MG63 (cell line): ENCODE data around the gene FFAR1. TPM values are rescaled to one million over a fixed set of nuclear protein-coding genes. Genes with fewer than 3 reads are reported as not detected.
"Not testable (repeated sequence)": the region's sequence is repeated elsewhere in the genome, so short reads cannot be mapped to it uniquely, and the experiment has no call there.

Experiments
- DNase-seq: peaks from one replicate; pipeline ENCODE4 v3.0.0-alpha.2; 2020
- H3K27me3 ChIP-seq: fragments of 250-450 bp; sonication (Bioruptor Pico); 2 replicates; pipeline ENCODE4 v1.5.1; 2020; ENCODE audit warnings: mild to moderate bottlenecking, moderate library complexity
- H3K36me3 ChIP-seq: fragments of 250-450 bp; sonication (Bioruptor Pico); 2 replicates; pipeline ENCODE4 v1.5.1; 2020; ENCODE audit warnings: mild to moderate bottlenecking, moderate library complexity
- H3K4me3 ChIP-seq: fragments of 250-450 bp; sonication (Bioruptor Pico); 2 replicates; pipeline ENCODE4 v1.5.1; 2020; ENCODE audit warnings: mild to moderate bottlenecking, moderate library complexity
- H3K9me3 ChIP-seq: fragments of 250-450 bp; sonication (Bioruptor Pico); 2 replicates; pipeline ENCODE4 v1.5.1; 2020; ENCODE audit warnings: mild to moderate bottlenecking, moderate library complexity
- total RNA-seq: library from RNA; depleted of rRNA; stranded (reverse); fragments of >200 nt; shearing (Covaris generic); gene quantifications from 2 replicates; pipeline ENCODE4 v1.2.3, GENCODE V29; 2014; ENCODE audit warnings: low replicate concordance

The FFAR1 gene
- total RNA-seq, 1 experiment from 2014 or later, result not detected

DNA sequence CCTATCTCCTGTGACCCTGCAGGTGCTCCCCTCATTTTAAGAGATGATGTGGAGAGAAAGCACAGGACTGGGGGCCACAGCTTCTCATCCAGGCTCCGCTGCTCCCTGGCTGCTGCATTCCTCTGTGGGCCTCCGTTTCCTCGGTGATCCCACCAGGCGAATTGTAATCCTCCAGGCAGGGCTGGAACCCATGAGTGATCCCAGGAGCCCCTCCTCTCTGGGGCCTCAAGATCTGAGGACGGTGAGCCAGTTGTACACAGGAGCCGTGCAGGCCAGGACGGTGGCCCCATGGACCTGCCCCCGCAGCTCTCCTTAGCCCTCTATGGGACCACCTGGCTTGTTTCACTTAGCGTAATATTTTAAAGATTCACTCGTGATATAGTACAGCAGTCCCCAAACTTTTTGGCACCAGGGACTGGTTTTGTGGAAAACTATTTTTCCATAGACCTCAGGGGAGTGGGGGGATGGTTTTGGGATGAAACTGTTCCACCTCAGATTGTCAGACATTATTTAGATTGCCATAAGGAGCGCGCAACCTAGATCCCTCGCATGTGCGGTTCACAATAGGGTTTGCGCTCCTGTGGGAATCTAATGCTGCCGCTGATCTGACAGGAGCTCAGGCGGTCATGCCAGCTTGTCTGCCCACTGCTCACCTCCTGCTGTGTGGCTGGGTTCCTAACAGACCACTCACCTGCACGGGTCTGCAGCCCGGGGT, 16.2 kb downstream of the FFAR1 start:
- no peaks in the 10 kb centered on the region for H3K36me3 ChIP-seq
- H3K9me3 ChIP-seq, result no peaks in the 10 kb centered on the region
- peaks cover 44% of the 10 kb centered on the region for H3K27me3 ChIP-seq
- DNase-seq, result no peak
- no peak overlapping the region for H3K4me3 ChIP-seq

GRCh38 chr19:35365303-35365702, 17.6 kb downstream of the FFAR1 start:
- peaks cover 51% of the 10 kb centered on the region for H3K27me3 ChIP-seq

DNA sequence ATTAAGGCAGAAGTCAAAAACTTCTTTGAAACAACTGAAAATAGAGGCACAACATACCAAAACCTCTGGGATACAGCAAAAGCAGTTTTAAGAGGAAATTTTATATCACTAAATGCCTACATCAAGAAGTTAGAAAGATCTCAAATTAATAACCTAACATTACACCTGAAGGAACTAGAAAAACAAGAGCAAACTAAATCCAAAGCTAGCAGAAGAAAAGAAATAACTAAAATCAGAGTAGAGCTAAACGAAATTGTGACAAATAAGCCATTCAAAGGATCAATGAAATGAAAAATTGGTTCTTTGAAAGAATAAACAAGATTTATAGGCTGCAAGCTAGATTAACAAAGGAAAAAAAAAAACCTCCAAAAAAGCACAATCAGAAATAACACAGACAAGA, 20.7 kb downstream of the FFAR1 start:
- Histone ChIP-seq H3K36me3 (no peaks in the 10 kb centered on the region), H3K9me3 (no peaks in the 10 kb centered on the region), H3K27me3 (peaks cover 31% of the 10 kb centered on the region), H3K4me3 (no peak overlapping the region)
- DNase-seq, result no peak

More at GRCh38 chr19:35365303-35365702, 17.6 kb downstream of the FFAR1 start:
- DNase-seq, result no peak
- Histone ChIP-seq H3K36me3 (no peaks in the 10 kb centered on the region), H3K4me3 (no peak overlapping the region), H3K9me3 (no peaks in the 10 kb centered on the region)

- Histone ChIP-seq H3K27me3 (peaks cover 31% of the 10 kb centered on the region), H3K4me3 (no peak overlapping the region), H3K9me3 (no peaks in the 10 kb centered on the region), H3K36me3 (no peaks in the 10 kb centered on the region)
- DNase-seq, result no peak
Observed at GRCh38 chr19:35369522-35369921, 21.8 kb downstream of the FFAR1 start.

- no peak within 1 kb of the TSS for H3K4me3 ChIP-seq
- no peaks in the 10 kb centered on the region for H3K9me3 ChIP-seq
- DNase-seq, result no peak
- peaks cover 23% of the 10 kb centered on the region for H3K27me3 ChIP-seq
- H3K36me3 ChIP-seq, result no peaks in the 10 kb centered on the region
Observed at GRCh38 chr19:35370722-35371121, 23.0 kb downstream of the FFAR1 start, which contains the start of gene GPR42. Gene GPR42, plus strand, starts transcription at chr19:35371068. Its CDS starts 292 bp downstream, at chr19:35371360.

- Histone ChIP-seq H3K36me3 (no peaks in the 10 kb centered on the region), H3K4me3 (no peak overlapping the region), H3K27me3 (peaks cover 24% of the 10 kb centered on the region), H3K9me3 (no peaks in the 10 kb centered on the region)
- DNase-seq, result no peak
Observed at GRCh38 chr19:35373492-35373891, 25.8 kb downstream of the FFAR1 start.

DNA sequence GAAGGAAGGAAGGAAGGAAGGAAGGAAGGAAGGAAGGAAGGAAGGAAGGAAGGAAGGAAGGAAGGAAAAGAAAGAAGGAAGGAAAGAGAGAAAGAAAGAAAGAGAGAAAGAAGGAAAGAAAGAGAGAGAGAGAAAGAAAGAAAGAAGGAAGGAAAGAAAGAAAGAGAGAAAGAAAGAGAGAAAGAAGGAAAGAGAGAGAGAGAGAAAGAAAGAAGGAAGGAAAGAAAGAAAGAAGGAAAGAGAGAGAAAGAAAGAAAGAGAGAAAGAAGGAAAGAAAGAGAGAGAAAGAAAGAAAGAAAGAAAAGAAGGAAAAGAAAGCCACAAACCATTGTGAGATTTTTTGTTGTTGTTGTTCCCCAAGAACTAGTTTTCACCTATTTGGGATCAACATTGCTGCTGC, 26.3 kb downstream of the FFAR1 start:
- not testable (repeated sequence) for H3K36me3 ChIP-seq, DNase-seq, H3K9me3 ChIP-seq, H3K4me3 ChIP-seq
- peaks cover 24% of the 10 kb centered on the region for H3K27me3 ChIP-seq

DNA sequence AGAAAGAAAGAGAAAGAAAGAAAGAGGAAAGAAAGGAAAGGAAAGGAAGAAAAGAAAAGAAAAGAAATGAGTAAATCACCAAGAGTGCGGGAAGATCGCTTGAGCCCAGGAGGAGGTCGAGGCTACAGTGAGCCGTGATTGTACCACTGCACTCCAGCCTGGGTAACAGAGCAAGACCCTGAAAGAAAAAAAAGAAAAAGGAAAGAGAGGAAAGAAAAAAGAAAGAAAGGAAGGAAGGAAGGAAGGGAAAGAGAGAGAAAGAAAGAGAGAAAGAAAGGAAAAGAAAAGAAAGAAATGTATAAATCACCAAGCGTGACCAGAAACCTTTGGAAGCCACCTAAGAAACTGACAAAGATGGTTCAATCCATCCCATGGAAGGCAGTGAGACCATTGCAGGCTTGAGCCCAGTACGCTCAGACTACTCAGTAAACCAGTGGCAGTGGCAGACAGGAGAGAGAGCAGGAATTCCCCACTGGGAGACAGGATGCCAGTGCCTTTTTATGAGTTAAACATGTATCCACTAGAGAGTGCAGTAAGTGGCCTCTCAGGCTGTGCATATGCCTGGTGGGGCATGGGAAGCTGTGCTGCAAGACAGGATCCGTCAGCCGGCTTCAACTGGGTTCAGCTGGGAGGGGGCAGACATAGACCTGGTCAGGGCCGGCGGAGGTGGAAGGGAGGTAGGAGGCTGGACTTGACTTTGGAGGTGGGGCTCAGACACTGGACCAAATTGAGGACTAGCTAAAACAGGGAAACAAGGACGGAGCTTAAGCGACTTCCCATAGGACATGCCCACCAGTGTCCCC, 28.0 kb downstream of the FFAR1 start:
- H3K27me3 ChIP-seq, result peaks cover 18% of the 10 kb centered on the region
- H3K36me3 ChIP-seq, result no peaks in the 10 kb centered on the region
- DNase-seq, result no peak
- no peak overlapping the region for H3K4me3 ChIP-seq
- no peaks in the 10 kb centered on the region for H3K9me3 ChIP-seq

DNA sequence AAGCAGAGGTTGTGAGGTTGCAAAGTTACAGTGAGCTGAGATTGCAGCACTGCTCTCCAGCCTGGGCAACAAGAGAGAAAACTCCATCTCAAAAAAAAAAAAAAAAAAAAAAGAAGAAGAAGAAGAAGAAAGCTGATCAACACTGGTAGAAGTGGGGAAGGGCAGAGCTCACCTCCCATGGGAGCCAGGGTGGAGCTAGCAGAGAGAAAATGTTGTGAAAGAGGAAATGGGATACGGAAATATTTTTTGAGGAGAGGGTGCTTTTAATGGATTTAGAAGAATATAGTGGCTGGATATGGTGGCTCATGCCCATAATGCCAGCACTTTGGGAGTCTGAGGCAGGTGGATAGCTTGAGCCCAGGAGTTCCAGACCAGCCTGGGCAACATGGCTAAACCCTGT, 30.0 kb downstream of the FFAR1 start:
- Histone ChIP-seq H3K4me3 (no peak overlapping the region), H3K36me3 (no peaks in the 10 kb centered on the region), H3K9me3 (no peaks in the 10 kb centered on the region), H3K27me3 (peaks cover 23% of the 10 kb centered on the region)
- no peak for DNase-seq

- Histone ChIP-seq H3K27me3 (peaks cover 22% of the 10 kb centered on the region), H3K9me3 (0 out of 2 replicates have a peak, but pooled peaks cover 2% of the 10 kb centered on the region), H3K4me3 (no peak overlapping the region), H3K36me3 (no peaks in the 10 kb centered on the region)
- DNase-seq, result no peak
Observed at GRCh38 chr19:35378356-35378755, 30.7 kb downstream of the FFAR1 start.

DNA sequence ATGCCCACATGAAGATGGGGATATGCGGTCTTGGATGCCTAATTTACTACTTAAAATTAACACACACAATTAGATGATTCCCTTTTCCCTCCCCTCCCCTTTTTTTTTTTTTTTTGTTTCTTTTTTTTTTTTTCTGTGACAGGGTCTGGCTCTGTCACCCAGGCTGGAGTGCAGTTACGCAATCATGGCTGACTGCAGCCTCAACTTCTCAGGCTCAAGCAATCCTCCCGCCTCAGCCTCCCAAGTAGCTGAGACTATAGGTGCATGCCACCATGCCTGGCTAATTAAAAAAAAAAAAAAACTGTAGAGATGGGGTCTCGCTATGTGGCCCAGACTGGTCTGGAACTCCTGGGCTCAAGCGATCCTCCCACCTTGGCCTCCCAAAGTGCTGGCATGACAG, 31.8 kb downstream of the FFAR1 start:
- DNase-seq, H3K9me3 ChIP-seq, H3K36me3 ChIP-seq, H3K4me3 ChIP-seq: not testable (repeated sequence)
- H3K27me3 ChIP-seq, result peaks cover 17% of the 10 kb centered on the region

DNA sequence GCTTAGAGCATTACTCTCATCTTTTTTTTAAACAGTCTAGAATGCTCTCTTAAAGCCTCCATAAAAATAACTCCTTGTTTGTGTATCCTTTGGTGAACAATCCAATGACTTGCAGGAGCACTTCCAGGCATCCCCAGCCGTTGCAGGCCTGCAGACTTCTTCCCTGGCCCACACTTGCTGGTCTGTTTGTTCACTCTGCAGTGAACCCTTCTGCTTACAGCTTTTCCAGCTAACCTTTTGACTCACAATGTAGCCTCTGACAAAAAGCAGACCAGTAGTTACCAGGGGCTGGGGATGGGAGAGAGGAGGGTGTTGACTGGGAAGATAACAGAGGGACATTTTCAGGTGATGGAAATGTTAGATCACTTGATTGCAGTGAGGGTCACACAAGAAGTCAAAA, 32.3 kb downstream of the FFAR1 start:
- no peak for DNase-seq
- H3K36me3 ChIP-seq, result no peaks in the 10 kb centered on the region
- H3K4me3 ChIP-seq, result no peak overlapping the region
- H3K9me3 ChIP-seq, result peaks cover 8% of the 10 kb centered on the region; the same call in 1 of the 2 replicates
- H3K27me3 ChIP-seq, result peaks cover 16% of the 10 kb centered on the region; the same call in 1 of the 2 replicates

- Histone ChIP-seq H3K9me3 (peaks cover 14% of the 10 kb centered on the region), H3K27me3 (peaks cover 16% of the 10 kb centered on the region; the same call in 1 of the 2 replicates), H3K36me3 (no peaks in the 10 kb centered on the region), H3K4me3 (no peak overlapping the region)
- no peak for DNase-seq
Observed at GRCh38 chr19:35380450-35381124, 32.9 kb downstream of the FFAR1 start.

DNA sequence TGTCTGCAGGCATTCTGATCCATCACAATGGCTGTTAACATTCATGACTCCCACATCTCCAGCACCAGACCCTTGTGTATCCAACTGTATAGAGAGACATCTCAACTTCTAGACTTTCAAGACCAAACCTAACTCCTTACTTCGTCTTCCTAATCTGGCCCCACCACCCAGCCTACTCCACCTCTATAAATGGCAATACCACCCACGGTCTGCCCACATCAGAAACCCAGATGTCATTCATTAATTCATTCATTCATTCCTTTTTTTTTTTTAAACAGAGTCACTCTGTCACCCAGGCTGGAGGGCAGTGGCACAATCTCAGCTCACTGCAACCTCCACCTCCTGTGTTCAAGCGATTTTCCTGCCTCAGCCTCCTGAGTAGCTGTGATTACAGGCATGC, 33.6 kb downstream of the FFAR1 start:
- peaks cover 13% of the 10 kb centered on the region; the same call in 1 of the 2 replicates for H3K27me3 ChIP-seq

GRCh38 chr19:35381926-35382325, 34.2 kb downstream of the FFAR1 start:
- no peak for DNase-seq

More for the DNA sequence above, 33.6 kb downstream of the FFAR1 start:
- Histone ChIP-seq H3K36me3 (no peaks in the 10 kb centered on the region), H3K9me3 (peaks cover 19% of the 10 kb centered on the region), H3K4me3 (no peak overlapping the region)
- DNase-seq, result no peak

DNA sequence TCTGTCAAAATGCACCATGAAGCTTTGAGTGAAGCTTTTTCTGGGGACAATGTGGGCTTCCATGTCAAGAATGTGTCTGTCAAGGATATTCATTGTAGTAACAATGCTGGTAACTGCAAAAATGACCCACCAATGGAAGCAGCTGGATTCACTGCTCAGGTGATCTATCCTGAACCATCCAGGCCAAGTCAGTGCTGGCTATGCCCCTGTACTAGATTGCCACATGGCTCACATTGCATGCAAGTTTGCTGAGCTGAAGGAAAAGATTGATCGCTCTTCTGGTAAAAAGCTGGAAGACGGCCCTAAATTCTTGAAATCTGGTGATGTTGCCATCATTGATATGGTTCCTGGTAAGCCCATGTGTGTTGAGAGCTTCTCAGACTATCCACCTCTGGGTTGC, 35.8 kb downstream of the FFAR1 start:
- Histone ChIP-seq H3K27me3 (peaks cover 6% of the 10 kb centered on the region; the same call in 1 of the 2 replicates), H3K4me3 (no peak overlapping the region), H3K9me3 (peaks cover 34% of the 10 kb centered on the region), H3K36me3 (no peaks in the 10 kb centered on the region)
- DNase-seq, result no peak

More at GRCh38 chr19:35381926-35382325, 34.2 kb downstream of the FFAR1 start:
- H3K36me3 ChIP-seq, result no peaks in the 10 kb centered on the region
- H3K27me3 ChIP-seq, result peaks cover 9% of the 10 kb centered on the region; the same call in 1 of the 2 replicates
- peaks cover 25% of the 10 kb centered on the region for H3K9me3 ChIP-seq
- no peak overlapping the region for H3K4me3 ChIP-seq
